Forelimb muscle (tissue), 1 donor: ENCODE measurements around the gene GAB3. TPM values are rescaled to one million over a fixed set of nuclear protein-coding genes. Genes with fewer than 3 reads are reported as not detected.
A peak's percentile ranks its signal among the peaks of the same experiment; 100 is the strongest.

ENCODE experiments used
- DNase-seq: peaks from one replicate; pipeline ENCODE4 v3.0.0-alpha.2; 2013; ENCODE audit warnings: low read depth
- polyA plus RNA-seq: library from polyadenylated mRNA; unstranded; fragments of 120-200 nt; gene quantifications from one replicate; pipeline ENCODE4 v1.2.1, GENCODE V29; 2013; ENCODE audit not compliant: insufficient read length

GAB3 gene, protein sequence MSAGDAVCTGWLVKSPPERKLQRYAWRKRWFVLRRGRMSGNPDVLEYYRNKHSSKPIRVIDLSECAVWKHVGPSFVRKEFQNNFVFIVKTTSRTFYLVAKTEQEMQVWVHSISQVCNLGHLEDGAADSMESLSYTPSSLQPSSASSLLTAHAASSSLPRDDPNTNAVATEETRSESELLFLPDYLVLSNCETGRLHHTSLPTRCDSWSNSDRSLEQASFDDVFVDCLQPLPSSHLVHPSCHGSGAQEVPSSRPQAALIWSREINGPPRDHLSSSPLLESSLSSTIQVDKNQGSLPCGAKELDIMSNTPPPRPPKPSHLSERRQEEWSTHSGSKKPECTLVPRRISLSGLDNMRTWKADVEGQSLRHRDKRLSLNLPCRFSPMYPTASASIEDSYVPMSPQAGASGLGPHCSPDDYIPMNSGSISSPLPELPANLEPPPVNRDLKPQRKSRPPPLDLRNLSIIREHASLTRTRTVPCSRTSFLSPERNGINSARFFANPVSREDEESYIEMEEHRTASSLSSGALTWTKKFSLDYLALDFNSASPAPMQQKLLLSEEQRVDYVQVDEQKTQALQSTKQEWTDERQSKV
- 4.7 TPM for polyA plus RNA-seq

DNA sequence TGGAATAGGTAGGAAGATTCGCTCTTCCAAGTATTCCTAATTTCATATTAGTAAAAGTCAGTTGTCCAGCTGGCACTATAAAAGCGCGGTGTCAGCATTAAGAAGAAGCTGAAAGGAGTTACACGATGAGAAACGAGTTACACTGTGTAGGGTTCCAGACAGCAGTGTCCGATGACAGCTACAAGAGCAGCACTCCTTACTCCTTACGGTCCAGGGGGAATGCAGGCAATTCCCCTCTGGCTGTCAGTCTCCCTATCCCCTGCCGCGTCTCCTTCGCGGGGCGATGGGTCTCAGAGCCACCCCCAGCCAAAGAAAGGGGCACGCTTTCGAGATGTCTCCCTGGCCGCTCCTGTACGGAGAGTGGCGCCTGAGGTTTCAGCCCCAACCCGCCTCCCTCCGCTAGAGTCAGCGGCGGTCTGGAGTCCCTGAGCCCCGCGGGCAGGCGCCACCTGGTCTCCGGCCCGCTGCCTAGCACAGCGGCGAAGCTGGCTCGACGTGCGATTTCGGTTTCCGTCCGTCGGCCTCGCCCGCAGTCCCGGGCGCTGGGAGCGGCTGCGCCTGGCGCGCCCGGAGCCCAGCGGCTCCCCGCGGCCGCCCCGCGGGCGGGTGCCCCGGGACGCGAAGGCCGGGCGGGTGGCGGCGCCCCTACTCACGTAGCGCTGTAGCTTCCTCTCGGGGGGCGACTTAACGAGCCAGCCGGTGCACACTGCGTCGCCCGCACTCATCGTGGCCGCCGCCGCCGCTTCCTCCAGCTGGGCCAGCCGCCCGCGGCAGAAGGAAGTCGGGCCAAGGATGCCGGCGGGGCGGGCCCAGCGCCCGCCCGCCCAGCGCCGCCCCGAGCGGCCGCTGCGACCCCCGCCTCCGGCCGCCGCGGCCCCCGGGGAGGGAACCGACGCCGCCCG is at the start of gene GAB3:
Gene GAB3, minus strand, starts transcription at position 777 of the 902 bp plus-strand sequence. Its CDS starts 52 bp downstream, at position 725.
- DNase-seq: no peak

DNA sequence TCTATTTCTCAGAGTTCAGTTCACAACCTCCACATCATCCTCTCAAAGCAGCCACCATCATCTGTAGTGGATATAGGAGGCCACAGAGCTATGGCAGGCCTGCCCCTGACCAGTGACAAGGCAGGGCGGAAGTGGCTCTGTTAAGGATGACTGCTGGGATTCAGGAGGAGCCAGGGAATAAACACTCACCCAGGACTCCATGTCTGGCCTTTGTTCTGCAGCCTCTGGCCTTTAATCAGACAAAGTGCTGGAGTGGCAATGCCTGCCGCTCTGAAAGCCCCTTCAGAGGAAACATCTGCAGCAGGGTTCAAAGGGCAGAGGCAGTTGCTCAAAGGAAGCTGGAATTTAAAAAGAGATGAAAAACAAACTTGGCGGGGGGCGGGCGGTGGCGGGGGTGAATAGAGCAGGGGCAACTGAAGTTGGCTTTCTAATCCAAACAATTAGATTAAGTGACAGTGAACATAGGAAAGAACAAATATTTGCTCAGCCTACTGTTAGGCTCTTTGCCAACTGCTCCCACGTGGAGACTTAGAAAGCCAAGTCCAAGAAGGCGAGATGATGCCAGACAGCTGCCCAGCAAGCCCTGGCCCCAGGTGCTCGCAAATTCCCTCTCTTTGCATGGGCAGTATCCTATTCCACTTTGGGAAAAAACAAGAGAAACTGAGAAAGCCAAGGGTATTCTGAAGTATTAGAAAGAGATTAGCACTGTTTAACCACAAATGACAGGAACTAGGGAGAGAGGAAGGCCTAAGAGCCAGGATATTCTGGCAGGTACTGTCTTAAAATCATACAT is 48.9 kb upstream of the GAB3 start:
- DNase-seq: no peak

DNA sequence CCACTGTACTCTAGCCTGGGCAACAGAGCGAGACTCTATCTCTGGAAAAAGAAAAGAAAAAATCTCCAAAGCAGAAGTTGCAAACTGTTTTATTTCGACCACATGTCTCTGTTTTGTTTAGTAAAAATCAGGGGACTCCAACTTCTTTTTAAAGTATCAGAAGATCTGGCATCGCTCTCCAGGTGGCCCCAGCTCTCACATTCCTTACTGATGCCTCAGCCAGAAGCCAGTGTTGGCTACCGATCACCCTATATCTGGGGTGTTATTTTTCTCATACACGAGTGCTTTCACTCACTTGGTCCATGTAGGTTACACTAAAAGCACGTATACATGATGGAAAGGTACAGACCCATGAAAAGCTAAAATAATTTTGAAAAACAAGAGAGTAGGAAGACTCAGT is 46.1 kb upstream of the GAB3 start:
- no peak for DNase-seq

DNA sequence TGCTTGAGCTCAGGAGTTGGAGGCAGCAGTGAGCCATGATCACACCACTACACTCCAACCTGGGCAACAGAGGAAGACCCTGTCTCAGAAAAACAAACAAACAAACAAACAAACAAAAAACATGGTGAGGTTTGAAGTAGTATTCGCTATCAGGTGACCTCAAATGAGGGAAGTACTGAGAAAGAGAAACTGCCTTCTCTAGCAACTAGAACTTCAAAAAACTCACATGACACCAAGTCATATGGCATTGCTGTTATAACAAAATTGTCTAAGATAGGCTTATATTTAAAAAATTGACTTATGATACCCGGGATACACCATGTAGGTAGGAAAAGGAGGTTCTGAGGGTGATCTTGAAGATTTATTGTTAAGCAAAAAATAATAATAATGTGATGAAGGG is 44.1 kb upstream of the GAB3 start:
- DNase-seq: no peak

DNA sequence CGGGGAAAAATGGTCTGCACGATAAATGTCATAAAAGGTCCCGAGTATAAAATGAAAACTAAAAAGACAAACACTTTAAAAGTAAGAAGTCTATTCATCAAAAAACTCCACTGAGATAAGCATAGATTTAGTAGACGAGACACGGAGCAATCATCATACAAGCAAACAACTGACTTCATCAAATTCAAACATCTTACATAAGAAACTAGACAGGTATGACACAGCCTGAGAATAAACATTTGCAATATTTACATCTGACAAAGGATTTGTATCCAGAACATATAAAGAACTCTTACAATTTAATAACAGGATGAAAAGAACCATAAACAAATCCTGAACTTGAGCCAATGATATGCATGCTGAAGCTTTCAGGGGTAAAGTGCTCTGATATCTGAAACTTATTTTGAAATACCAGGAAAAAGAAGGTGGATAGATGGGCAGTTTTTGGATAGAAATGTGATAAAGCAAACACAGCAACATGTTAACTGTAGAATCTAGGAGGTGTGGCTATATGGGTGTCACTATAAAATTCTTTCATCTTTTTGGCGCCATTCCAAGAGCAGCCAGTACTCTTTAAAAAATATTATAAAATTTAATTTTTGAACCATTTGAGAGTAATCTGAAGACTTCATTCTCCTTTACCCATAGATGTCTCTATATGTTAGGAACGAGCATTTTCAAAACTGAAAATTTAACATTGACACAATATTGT is 42.4 kb upstream of the GAB3 start:
- no peak for DNase-seq

DNA sequence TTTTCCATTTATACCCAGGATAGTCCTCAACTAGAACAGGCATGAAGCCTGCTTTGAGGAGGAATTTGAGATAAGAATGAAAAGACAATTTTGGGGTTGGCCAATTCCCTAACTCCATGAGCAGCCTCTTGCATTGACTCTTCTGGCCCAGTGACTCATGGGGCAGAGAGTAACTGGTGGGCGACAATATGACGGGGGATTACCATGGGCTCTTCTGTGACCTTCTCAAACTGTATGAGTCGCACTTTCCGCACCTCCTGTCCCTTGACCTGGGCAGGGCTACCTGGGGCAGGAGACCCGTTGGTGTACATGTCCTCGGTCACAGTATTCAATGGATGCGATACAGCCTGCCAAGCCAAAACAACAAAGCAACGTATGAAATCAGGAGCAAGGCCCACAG is 41.1 kb upstream of the GAB3 start:
- no peak for DNase-seq

DNA sequence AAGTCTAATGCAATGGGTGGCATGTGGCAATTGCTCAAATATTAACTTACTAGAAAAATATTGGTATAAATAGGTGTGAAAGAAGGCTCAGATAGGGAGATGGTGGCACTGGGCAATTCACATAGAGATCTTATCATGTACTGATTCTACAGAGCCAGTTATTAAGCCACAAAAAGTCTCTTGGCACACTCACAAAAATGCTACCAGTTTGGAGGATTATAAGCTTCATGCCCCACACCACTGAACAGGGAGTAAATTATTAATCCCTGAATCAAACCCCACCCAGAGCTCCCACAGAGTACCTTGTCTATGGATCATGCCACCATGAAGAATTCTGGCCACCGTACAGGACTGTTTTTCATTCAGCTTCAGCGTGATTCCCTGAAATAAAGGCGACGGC is 40.6 kb upstream of the GAB3 start:
- DNase-seq: no peak

DNA sequence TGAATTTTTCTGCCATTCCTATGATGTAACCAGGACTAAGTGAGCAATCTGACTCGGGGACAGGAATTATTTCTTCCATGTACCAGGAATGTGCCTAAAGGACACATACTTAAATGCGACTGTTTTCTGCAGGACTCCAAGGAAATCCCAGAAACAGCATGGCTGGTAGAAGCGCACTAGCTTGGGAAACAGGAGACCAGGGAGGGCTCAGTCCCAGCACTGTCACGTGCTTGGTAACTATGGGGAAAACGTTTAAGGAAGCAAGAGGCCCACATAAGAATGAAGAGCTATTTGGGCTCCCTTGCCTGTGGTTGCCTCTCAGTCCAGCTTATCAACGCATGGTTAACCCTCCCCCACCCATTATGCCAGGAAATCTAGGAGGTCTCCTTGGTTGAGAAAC is 34.8 kb upstream of the GAB3 start:
- DNase-seq: no peak

DNA sequence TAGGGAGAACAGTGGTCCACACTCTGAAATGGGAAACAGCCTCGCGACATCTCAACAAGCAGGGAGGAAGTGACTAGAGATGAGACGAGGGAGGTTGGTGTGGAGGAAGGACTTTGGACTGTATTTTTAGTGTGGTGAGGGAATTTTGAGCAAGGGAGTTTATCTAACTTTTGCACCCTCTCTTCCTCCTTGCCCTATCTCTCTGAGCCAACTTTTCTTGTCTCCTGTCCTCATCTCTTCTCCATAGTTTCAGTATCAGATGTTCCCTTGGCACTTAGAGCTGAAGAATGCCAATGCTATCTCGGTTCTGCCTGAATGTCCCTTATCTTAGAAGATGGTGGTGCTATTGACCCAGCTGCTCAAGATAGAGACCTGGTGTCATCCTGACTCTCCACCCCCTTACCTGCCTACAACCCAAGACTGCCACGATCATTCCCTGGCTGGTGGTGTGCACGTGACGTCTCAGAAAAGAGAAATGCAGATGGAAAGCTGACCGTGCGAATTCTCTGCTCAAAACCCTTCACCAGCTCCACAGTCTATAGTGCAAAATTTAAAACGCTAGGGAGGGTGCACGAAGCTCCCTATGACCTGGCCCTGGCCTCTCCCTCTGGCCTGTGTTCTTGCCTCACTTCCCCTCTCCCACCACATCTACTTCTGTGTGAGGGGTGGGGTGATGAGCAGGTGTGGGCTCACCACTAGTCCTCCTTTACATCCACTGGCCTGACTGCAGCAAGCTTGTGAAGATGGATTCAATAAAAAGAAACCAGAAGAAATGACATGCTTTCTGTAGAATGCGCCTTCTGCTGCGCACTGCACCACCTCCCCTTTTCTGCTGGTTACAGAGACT is 33.5 kb upstream of the GAB3 start:
- no peak for DNase-seq

DNA sequence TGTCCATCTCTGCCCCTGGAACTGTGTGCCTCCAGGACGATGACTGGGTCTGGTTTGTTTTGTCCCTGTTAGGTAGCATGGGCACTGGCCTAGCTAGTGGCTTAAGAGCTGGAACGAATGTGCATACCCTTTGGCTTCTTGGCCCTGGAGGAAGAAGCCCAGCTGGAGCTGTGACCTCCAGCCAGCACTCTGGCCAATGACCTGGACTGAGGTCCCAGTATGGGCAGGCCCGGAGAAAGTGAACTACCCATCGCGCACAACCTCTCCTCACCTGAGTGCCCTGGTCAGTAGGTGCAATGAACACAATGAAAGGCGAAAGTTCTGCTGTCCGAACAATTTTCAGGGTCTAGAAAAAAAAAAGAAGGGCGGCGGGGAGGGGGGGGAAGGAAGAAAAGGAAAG is 30.1 kb upstream of the GAB3 start:
- DNase-seq: no peak

DNA sequence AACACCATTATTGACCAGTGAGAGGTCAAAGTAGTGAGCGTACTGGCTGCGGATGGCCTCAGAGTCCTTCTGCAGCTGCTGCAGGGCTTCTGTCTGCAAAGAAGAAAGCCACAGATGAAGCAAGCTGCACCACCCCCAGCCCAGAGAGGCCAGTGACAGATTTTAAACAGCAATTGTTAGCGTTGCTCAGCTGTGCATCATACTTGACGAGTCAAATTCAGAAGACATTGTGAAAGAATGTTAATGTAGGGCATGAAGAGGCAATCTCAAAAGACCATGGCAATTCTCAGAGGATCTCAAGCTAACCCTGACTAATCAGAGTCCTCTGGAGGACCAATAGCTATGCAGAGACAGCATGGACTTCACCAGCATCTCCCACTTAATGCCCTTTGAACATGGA is 28.4 kb upstream of the GAB3 start:
- DNase-seq: no peak

DNA sequence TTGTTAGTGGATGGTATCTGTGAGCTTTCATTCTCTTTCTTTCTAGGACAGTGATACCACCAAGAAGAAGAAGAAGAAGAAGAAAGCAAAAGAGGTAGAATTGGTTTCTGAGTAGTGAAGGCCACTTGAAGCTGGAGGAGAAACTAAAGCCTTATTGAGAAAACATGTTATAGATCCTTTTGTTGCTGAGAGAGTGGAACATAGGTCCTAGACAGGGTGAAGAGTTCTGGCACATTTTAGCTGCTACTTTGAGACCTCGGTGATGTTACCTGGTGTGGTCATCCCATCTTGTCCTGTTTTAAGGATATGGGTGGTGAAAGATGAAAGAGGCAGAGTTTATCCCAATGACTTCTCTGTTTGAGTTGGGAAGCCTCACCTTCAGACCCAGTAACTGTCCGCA is 25.9 kb upstream of the GAB3 start:
- no peak for DNase-seq

DNA sequence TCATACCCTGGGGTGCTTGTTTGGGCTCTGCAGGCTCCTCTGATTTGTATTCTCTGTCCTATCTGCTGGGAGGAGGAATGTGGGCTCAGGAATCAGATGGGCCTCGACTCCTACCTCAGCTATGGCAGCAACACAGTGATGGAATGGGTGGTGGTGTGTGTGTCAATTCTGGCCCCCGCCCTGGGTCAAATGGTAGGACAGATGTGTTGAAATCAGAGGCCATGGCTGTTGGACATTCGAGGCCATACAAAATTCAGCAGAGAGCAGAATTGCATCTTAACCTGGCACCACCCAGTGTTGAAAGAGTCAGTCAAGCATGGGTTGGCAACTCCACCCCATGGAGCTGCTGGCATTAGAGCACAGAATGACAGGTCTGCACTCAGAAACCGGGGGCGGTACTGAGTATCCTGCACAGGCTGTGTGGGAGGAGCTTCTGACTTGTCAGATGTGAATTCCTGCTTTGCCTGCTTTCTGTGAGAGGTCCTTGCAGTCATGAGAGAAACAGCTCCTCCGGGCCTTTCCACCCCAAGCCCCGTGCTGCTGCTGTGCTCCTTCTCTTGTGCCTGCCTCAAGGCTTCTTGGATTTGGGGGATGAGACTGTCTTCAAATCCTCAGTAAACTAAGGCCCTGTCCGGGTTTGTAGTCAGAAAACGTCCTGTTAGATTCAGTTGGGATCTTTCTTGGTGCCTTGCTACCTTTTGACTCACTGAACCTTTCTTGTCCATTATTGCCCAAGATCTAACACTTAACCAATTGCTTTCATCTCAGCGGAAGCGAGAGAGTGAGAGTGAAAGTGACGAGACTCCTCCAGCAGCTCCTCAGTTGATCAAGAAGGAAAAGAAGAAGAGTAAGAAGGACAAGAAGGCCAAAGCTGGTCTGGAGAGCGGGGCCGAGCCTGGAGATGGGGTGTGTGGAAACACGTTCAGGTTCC is 24.8 kb upstream of the GAB3 start:
- DNase-seq: no peak

DNA sequence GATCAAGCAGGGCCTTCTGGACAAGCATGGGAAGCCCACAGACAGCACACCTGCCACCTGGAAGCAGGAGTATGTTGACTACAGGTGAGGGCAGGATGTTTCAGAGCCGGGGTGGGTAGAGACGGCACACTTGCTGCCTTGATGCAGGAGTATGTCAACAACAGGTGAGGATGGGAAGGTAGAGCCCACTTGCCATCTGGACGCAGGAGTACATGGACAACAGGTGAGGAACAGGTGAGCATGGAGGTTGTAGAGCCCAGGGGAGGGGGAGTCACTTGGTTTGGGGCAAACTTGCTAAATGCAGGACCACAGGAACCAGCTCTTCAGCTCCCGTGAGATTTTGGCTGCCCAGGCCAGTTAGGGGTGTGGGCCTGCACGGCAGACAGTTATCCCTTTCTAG is 23.7 kb upstream of the GAB3 start:
- DNase-seq: no peak

DNA sequence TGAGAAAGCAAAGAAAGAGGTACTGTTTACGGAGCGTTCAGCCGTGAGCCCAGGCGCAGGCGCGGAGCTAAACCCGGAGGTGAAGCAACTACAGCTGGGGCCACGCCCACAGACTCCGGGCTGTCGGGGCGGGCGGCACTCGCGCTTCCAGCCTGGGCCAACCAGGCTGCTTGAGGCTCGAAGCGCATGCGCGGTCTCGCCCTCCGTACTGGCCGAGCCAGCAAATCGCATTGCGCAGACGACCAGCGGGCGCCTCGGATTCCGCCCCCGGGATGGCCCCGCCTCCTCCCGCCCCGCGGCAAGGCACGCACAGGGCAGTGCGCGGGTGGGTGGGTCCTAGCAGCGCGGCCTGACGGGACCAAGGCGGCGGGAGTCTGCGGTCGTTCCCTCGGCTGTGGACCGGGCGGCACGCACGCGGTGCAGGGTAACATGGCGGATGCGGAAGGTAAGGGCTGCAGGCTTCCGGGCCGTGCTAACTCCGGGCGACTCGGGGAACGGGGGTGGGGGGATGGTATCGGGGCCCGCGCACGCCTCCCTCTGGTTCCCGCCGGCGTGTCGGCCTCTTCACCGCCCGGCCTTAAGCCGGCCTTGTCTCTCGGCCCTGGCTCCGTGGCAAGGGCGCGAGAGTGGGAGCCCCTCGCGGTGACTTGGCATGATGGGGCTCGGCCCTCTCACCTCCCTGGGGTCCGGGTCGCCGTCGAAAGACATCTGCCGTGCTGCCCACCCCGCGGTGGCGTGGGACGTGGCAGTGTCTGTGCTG is 11.8 kb upstream of the GAB3 start, which contains the start of gene DKC1:
Gene DKC1, plus strand, starts transcription at position 328 of the 760 bp plus-strand sequence. Its CDS starts 102 bp downstream, at position 430.
- DNase-seq: peak; percentile 85

DNA sequence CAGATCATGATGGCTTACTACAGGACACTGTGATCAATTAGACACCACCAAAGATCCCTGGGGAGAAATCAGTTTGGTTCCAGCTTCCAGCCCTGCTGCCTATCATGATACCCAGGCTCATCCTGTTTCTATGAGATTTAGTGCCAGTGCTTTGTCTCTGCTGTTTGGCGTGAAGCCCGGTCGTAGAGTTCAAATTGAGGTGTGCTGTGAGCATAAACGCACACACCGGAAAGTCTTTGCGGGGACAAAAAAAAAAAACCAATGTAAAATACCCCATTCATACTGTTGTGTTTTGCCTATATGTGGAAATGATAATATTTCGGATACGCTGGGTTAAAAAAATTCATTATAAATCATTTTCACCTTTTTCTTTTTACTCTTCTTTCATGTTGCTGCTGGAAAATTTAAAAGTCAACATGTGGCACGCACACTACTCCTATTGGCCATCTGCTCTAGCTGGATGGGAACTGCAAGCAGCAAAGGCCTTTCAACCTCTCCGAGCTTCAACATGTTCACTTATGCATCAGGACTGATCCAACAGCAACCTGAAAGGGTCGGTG is 11.2 kb upstream of the GAB3 start:
- DNase-seq: no peak

DNA sequence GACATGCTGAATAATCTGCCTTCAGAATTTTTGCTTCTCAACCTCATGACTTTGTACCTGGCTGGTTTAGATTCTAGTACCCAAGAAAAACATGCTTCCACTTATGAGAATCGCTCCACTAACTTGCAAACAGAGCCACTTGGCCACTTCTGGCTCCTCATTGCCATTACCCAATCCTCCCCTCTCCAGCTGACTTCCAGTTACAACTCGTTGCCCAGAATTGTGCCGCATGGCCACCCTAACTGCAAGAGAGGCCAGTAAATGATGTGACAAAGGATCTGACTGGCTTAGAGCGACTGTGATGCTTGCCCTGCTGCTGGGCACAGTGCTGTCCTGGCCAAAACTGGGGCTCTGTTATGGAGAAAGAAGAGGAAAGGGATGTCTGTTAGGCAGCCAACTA is 7.8 kb upstream of the GAB3 start:
- no peak for DNase-seq
